Activated CD8-positive, alpha-beta memory T cell treated with anti-CD3 and anti-CD28 coated beads for 4 hours (primary cell): Measurements from ENCODE around the gene COBLL1.
"Not testable (repeated sequence)": the region's sequence is repeated elsewhere in the genome, so short reads cannot be mapped to it uniquely, and the experiment has no call there.

Experiments used
- DNase-seq, 2 donors: peaks; one replicate each; pipeline ENCODE4 v3.0.0-alpha.2; 2020; ENCODE audit warnings: low read depth in 2 of 2

Gene COBLL1, protein sequence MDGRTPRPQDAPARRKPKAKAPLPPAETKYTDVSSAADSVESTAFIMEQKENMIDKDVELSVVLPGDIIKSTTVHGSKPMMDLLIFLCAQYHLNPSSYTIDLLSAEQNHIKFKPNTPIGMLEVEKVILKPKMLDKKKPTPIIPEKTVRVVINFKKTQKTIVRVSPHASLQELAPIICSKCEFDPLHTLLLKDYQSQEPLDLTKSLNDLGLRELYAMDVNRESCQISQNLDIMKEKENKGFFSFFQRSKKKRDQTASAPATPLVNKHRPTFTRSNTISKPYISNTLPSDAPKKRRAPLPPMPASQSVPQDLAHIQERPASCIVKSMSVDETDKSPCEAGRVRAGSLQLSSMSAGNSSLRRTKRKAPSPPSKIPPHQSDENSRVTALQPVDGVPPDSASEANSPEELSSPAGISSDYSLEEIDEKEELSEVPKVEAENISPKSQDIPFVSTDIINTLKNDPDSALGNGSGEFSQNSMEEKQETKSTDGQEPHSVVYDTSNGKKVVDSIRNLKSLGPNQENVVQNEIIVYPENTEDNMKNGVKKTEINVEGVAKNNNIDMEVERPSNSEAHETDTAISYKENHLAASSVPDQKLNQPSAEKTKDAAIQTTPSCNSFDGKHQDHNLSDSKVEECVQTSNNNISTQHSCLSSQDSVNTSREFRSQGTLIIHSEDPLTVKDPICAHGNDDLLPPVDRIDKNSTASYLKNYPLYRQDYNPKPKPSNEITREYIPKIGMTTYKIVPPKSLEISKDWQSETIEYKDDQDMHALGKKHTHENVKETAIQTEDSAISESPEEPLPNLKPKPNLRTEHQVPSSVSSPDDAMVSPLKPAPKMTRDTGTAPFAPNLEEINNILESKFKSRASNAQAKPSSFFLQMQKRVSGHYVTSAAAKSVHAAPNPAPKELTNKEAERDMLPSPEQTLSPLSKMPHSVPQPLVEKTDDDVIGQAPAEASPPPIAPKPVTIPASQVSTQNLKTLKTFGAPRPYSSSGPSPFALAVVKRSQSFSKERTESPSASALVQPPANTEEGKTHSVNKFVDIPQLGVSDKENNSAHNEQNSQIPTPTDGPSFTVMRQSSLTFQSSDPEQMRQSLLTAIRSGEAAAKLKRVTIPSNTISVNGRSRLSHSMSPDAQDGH

DNA sequence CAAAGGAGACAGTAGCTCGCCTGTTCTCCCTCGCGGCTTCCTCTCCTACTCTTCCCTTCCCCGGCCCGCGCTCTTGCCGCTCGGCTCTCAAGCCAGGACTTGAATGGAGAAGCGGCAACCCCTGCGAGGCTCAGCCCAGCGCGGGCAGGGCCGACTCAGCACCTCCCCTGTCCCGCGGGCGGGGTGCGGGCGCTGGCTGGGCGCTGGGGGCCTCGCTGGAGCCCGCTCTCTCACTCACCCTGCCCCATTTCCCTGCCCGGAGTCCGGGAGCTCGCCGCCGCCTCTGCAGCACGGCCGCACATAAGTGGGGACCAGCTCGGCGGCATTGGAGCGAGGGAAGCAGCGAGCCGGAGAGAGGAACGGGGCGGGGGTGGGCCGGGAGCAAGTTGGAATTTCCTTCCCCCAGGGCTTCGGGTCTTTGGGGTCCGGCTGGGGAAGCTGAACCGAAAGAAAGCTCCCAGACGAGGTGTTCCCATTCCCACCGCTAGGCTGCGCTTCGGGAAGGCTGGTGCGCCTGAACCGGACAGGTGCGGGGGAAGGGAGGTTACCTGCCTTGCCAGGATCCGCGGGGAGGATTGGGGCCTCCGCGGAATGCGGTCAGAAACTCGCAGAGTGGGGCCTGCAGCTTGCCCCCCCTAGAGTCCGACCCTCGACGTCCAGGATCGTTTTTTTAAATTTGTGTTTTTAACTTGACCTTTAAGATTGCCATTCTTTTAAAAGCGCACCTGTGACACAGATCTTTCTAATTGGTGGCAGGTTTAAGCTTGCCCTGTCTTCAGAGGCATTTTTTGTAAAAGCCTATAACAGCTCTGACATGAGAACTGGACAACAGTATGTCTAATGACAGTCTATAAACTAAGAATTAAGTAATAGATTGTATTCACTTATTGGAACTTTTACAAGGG, at the start of gene COBLL1:
Gene COBLL1, minus strand, starts transcription at position 105 of the 905 bp plus-strand sequence. CDS start 627 bp downstream, outside the sequence.
- no peak for DNase-seq

DNA sequence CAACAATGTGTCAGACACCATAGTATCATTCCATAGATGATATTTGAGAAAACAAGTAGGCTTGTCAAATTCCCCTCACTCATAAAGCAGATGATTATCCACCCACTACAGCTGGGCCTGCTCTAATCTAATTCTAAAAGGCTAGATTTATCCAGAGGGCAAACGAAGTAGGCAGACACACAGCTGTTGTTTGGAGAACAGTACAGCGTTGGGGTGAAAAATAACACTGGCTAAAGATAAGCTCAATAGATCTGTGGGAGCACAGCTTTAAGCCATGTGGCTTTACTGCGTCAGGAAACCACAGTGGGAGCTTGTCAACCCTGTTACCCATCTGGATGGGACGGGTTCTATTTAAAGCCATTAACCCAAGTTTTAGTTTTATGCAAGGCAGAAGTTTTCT, 48.9 kb upstream of the COBLL1 start:
- no peak for DNase-seq

DNA sequence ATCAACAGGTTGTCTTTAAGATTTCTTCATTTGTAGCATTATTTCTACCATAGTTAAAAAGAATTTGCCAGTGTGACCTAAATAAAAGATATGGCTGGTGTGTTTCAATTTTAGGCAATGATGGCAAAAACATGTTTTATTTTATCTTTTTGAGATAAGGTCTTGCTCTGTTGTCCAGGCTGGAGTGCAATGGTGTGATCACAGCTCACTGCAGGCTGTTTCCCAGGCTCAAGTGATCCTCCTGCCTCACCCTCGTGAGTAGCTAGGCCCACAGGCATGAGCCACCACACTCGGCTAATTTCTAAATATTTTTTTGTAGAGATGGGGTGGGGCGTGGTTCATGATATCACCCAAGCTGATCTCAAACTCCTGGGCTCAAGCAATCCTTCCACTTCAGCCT, 47.0 kb upstream of the COBLL1 start:
- no peak for DNase-seq

DNA sequence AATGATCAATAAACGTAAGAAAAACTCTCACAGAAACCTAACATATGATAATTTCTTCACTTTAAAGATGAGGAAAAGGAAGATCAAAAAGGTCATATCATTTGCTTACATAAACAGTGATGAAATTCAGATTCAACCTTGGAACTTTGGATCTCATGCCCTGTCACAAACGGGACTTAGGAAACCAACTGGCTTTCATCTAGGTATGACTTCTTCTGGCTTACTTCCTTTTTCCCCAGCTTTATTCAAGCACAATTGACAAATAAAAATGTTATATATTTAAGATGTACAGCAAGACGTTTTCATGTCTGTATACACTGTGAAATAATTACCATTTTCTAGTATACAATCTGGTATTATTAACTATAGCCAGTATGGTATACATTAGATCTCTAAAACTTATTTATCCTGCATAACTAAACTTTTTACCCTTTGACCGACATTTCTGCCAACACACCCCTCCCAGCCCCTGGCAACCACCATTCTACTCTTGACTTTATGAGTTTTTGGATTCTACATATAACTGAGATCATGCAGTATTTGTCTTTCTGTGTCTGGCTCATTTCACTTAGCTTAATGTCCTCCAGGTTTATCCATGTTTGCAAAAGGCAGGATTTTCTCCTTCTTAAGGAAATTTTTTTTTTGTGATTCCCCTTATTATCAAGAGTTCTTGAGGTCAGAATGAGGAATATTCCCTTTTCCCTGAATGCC, 46.0 kb upstream of the COBLL1 start:
- DNase-seq: no peak

DNA sequence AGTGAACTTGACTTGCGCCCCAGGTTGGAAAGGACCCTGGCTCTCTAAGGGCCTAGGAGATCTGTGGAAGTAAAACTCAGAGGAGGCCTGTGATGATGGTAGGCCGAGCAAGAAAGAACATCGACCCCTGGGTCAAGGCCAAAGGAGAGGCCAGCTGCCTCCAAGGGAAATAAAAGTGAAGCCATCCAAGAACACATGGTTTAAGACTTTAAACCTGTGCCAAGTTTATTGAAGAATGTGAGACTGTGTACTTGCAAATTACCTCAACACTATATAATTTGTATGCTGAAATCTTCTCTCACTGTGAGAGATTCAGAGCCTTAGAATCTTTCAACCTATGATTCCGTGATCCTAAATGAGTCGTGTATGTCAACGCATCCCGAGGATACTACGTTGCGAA, 40.7 kb upstream of the COBLL1 start:
- no peak for DNase-seq

DNA sequence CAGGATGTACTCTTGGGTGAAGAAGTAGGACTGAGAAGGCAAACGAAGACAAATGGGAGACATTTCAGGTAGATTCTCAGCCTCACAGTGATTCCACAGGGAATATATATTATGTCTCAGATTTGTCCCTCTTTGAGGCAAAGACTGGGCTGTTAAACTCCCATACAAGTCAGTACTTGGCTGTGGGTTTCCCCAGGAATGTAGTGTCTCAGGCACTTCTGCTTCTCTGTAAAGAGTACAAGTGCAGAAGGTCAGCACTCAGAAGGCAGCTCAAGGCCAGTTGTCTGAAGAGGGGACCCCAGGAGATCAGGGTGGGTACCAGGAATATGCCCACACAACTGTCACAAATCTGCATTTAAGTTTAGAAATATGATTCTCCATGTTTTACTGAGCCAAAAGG, 39.9 kb upstream of the COBLL1 start:
- no peak for DNase-seq

DNA sequence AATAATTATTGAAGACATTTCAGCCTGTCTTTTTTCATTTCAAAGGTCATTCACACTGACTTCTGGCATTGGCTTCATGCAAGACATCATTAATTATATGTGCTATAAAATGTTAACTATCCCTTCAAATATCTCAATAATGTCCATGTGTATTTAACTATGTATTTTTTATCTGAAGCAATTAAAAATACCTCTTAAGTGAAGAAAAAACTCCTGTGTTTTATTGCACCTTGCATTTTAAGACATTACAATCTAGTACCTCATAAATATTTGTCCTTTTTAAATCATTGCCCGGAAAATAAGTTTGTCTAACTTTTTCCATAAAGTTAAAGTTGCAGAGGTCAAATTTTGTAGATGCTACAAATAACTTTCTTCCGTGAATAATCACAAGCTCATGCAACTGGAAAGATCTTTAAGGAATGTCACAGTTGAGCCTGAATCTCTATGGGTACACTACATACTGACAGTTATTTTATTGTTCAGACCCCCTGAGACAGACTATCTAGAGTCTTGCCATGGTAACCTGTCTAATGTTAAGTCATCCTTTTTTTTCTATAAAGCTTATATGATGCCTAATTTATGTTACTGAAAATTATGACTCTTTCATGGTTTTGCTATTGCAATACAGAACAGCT, 38.4 kb upstream of the COBLL1 start:
- DNase-seq: no peak

DNA sequence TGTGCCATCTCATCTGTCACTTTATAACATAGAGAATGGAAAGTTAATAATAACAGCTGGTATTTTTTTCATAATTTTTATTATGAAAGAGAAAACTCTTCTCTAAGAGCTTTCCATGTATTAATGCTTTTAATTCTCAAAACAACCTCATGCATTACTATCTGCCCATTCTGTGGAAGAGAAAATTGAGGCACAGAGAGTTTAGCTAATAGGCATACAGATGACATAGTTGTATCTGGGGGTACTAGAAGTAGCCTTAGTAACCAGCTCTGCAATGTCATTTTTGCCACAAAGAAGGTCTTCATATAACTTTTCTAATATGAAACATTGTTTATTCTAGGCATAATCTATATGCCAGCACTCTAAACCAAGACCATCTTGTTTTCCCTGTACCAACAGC, 36.3 kb upstream of the COBLL1 start:
- DNase-seq: no peak

DNA sequence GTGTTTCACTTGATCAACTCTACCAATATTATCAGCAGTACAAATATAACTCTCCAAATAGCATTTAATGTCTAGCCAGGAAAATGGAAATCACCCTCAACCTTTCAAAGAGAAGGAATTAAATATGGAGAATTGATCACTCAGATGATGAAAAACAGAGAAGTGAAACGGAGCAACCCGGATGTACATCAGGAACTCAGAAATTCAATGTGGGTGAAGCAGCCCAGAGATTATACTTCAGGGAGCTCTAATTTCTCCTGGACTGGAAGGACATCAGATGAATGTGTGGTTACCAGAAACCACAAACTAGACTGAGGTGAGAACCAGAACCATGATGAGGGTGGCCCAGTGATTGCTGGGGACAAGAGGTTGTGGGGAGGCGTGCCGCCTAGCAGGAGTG, 35.5 kb upstream of the COBLL1 start:
- DNase-seq: no peak

DNA sequence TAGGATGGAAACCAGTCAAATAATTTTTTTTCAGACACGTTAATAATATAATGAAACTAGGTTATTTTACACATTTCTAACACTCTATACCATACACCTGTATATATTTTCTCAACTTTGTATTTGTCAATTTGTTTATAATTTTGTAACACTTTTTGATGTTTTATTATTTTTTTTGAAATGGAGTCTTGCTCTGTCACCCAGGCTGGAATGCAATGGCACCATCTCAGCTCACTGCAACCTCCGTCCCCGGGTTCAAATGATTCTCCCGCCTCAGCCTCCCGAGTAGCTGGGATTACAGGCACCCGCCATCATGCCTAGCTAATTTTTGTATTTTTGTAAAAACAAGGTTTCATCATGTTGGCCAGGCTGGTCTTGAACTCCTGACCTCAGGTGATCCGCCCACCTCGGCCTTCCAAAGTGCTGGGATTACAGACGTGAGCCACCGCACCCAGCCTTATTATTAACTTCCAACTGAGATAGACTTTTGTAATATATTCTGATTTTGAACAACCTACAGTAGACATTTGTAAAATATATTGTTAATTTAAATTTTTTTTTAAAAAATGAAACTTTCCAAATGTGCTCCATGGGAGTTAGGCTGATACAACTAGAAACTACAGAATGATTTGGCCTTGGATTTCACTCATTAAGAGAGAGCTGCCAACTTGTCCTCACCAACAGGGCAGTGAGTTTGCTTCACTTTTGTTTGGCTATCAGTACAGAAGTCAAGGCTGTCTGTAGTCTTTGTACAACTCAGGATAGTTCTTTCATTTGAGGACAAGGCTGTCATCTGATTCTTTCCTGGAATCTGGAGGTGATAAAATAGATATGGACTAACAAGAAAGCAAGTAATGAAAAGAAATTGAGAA, 33.9 kb upstream of the COBLL1 start:
- DNase-seq: no peak

DNA sequence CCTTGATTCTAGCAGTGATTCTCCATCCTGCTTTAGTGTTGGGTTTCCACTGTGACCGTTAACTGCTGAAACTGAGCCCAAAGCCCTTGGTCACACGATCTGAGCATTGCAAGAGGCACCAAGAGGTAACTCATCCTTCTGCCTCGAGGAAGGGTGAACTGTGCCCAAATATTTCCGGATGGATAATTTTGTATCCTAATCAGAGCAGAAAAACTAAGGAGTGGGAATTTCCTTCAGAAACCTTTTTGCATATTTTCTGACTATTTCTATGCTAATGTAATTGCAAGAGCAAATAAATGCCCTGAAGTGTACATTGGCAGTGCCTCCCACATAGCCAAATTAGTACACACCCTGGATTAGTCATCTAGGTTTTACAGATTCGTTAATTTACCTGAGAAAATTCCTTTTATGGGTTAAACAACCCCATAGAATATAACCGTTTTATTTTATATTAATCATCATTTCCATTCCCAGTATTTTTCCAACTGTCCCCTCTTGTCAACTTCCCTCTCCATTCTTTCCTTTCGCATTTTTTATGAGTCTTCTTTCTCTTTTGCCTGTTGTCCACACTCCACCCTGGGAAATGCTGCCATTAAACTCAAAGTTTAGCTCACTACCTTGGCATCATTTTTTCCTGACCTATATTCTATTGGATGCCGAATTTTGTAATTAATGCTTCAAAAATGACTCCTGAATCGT, 31.7 kb upstream of the COBLL1 start:
- no peak for DNase-seq

DNA sequence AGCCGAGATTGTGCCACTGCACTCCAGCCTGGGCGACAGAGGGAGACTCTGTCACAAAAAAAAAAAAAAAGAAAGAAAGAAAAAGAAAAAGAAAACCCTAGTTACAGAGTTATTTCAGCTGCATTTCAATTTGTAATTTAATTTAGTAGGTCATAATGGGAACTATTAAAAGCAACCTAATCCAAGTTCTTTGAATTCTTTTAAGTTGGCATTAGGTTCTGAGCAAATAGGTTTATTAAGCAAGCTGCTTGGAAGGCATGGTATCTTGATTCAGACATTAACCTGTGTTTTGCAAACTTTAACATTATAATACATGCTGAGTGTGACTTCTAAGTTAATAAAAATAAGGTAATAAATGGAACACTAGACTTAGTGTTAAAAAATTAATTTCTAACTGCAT, 29.8 kb upstream of the COBLL1 start:
- DNase-seq: no peak

DNA sequence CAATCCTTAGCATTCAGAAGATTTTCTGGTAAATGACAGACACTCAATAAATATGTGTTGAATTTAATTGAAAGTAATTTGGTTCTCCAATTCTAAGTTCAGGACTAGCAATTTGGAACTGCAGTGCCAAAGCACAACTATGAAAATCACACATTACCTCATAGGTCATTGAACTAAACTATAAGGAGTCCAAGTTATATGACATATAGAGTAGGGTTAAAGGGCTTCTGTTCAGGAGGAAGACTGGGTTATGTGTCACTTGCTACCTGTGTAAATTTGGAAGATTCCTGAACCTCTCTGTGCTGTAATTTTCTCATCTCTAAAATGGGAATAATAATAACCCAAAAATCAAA, 27.8 kb upstream of the COBLL1 start:
- no peak for DNase-seq

DNA sequence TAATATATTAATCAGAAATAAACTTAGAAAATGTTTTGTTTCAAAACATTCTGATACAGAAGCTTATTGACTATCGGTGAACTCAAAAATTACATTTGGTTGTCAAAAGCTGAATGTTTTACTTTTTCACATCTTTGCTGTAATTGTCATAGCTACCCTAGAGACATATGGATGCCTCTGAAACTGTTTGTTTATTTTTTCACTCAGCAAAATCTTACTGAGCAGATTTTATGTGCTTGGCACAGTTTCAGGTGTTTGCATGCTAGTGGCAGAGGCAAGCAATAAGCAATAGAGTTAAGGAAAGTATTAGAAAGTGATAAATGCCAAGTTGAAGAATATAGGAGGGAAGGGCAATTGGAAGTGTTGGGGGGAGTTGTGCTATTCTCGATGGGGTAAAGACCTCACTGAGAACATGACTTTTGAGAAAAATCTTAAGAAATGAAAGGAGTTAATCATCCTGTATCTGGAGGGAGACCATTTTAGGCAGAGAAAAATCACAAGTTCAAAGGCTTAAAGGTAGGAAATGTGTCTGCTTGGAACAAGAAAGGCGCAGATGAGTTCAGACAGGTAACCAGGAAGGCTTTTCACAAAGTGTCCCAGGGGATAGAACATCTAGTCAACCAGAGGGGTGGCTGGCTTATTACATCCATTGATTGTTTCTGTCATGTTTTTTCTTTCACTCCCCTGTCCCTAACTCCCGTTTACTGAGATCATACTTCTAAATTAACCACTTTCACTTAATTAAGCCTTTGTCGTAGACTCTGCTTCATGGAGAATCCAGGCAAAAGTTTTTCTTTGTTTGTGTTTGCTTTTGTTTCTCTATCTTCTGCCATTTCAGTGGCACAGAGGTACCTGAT, 27.2 kb upstream of the COBLL1 start:
- no peak for DNase-seq

DNA sequence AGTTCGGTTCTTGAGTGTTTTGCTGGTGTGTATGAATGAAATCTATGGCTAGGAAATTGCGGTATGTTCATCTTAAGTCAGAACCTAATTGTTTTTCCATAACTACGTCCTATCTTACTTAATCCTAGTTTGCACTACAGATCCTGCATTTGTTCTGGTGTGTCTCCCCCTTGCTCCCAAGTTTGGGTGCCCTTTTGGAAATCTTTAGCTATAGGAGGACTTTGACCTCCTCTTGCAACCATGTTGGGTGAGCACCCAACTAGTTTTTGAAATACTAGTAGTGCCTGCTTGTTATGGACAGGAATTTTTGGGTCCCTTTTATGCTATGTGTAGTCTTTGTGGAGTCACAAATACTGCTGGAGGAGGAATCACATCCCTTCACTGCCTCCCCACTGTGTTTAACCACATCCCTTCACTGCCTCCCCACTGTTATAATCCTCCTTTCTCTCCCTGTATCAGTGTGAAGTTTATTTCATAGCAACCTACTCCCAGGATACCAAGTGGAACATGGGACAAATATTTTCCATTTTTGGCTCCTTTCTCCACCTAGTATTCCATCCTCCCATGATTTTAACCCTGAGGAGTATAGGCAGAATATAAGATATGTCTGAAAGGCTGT, 26.3 kb upstream of the COBLL1 start:
- no peak for DNase-seq

DNA sequence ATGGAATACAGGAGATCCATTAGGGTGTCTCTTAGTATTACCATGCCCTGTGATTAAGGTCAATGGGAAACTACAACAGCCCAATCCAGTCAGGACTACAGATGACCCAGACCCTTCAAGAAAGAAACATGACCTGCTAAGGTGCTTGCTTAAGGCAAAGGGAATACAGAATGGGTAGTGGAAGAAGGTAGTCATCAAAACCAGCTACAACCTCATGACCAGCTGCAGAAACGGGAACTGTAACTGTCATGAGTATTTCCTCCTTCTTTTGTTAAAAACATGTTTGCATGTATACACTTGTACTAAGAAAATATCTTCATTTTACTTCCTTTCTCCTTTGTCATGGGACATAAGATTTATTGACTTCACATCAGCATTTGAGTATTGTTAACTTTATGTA, 24.8 kb upstream of the COBLL1 start:
- not testable (repeated sequence) for DNase-seq

DNA sequence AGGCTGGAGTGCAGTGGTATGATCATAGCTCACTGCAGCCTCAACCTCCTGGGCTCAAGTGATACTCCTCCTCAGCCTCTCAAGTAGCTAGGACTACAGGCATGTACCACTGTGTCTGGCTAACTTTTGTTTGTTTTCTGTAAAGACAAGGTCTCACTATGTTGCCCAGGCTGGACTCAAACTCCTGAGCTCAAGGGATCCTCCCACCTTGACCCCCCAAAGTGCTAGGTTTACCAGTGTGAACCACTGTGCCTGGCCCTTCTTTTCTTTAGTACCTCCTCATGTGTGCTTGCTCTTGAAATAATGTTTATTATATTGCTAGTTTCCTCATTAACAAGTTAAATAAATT, 19.0 kb upstream of the COBLL1 start:
- DNase-seq: no peak
